ES-I3 (cell line): ENCODE results near the gene POLD3.

Source experiments
- H3K36me3 ChIP-seq: 2 replicates; pipeline ENCODE4 v1.6.1; 2013; ENCODE audit warnings: mild to moderate bottlenecking, low read length, control low read depth, moderate library complexity; ENCODE audit not compliant: insufficient read depth
- H3K4me1 ChIP-seq: 2 replicates; pipeline ENCODE4 v1.6.1; 2013; ENCODE audit warnings: mild to moderate bottlenecking, control low read depth, low read length; ENCODE audit not compliant: insufficient read depth
- H3K9ac ChIP-seq: 2 replicates; pipeline ENCODE4 v1.6.1; 2013; ENCODE audit warnings: low read depth, mild to moderate bottlenecking, low read length, moderate library complexity
- H3K9me3 ChIP-seq: 2 replicates; pipeline ENCODE4 v1.6.1; 2013; ENCODE audit warnings: mild to moderate bottlenecking, low read length, moderate library complexity; ENCODE audit not compliant: control insufficient read depth, insufficient read depth

Gene POLD3

DNA sequence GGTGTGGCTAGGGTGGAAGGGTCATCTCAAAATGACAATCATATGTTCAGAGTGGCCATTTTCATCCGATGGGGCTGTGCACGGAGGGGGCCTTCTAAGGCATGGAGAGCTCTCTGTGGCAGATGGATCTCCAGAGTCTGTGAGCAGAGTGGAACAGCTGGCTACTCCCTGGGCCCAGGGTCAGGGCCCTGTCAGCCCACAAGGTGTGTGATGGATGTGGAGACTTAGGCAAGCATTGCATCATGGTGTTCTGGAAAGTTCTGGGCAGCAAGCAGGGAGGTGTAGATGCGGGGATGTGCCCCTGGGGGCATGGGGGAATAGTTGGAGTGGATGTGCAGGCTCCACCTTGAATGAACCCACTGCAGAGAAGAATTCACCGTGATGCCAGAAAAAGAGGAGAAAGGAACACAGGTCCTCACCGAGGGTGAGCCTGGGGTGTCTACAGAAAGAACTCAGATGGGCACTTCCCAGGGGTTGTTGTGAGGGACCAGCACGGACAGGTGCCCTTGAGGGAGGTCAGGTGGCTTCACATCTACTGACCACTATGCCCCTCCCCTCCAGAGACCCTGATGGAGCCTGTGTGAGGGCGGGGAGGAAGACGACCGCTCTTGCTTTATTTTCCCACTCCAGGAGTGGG is 87.8 kb downstream of the POLD3 start:
- Histone ChIP-seq H3K9ac (no peak overlapping the region), H3K36me3 (no peaks in the 10 kb centered on the region), H3K4me1 (peaks cover 4% of the 10 kb centered on the region; the same call in 1 of the 2 replicates), H3K9me3 (no peaks in the 10 kb centered on the region)

DNA sequence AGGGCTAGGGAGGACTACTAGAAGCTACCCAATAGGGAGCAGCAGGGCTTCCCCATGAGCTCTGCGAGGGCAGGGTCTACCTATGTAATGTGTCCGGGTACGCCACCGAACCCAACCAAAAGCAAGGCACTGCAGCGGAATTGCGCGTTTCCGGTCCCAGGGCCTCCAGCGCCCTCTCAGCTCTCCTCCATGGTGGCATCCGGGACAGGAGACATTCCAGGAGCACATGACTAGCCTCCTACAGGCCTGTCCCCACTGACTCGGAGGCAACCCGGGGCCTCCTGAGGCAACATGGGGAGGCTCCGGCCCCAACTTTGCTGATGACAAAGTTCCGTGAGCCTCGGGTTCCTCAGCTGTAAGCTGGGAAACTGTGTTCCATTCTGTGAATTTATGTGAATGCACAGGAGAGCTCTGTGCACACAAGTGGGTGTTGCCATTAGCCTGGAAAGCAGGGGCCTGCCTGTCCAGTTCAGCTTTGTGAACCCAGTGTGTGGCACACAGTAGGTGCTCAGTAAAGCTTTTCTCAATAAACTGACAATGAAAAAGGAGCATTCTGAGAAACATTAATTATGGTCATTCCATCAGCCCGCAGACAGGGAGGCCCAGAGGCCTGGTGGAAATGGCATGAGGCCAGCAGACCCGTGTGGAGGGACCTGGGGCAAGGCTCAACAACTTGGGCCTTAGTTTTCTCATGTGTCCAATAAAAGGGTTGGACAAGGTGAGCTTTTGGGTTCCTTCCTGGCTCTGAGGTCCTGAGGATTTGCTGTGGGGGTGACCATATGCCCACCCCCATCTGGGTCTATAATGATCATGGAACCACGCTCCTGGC is 88.5 kb downstream of the POLD3 start:
- no peak overlapping the region for H3K9ac ChIP-seq
- H3K9me3 ChIP-seq = no peaks in the 10 kb centered on the region
- no peaks in the 10 kb centered on the region for H3K36me3 ChIP-seq
- peaks cover 4% of the 10 kb centered on the region; the same call in 1 of the 2 replicates for H3K4me1 ChIP-seq

DNA sequence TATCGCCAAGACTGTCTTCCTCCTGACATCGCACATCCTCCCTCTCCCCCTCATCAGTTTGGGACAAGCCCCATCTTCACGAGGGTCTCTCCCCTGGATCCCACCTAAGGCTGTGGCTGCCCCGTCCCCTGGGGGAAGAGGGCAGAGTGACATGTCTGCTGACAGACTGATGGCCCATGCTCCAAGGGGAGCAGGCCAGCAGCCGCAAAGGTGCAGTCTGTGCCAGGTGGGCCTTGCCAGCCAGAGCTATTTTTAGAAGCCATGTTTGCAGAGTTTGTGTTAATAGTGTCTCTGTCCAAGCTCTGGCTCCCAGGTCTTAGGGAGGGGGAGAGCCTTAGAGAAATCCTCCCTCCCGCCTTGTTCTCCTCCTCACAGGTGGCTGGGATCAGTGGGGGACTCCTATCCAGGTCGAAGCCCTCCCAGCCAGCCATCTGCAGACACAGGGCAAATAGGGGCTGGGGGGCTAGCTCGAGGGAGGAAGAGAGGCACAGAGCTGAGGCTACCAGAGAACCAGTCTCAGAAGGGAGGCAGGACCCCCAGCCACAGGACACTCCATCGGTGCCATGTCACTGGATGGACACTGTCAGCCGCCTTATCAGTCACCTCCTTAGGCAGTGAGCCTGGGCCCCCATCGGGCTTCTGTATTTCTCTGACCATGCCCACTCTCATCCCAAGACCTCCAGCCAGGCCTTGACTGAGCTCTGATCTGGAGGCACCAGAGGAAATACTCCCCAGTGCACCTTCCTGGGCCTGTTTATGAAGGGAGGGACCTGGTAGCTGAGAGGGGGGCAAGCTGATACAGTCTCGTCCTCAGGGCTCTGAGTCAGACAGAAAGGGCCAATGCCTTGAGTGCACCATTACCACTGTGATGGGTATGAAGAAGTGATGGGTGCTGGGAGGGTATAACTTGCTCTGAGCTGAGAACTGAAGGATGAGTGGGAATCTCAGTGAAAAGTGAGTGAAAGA is 89.6 kb downstream of the POLD3 start:
- no peaks in the 10 kb centered on the region for H3K9me3 ChIP-seq
- H3K4me1 ChIP-seq = peaks cover 4% of the 10 kb centered on the region; the same call in 1 of the 2 replicates
- H3K36me3 ChIP-seq = no peaks in the 10 kb centered on the region
- H3K9ac ChIP-seq = no peak overlapping the region

DNA sequence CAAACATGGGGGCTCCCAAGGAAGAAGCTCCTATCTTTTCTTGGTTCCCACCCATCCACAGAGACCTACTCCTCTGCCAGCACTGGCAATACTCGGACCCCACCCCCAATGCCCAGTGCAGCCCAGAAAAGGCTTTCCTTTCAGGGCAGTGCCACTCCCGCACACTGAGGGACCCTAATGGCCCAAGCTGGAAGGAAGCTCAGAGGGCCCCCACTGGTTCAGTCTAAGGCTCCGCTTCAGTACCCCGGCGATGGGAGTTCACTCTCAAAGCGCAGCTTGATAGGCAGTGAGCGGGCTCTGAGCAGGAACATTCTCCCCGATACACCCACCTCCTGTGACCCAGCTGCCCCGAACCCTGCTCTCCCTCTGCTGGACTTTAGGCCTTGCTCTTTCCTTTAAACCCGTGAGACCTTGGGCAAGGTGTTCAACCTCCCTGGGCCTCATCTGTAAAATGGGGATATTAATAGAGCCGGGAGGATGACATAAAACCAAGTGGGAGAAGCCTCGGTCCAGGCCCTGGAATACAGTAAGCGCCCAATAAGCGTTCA is 90.4 kb downstream of the POLD3 start:
- Histone ChIP-seq H3K9ac (peak overlapping the region; percentile 39; the same call in 1 of the 2 replicates), H3K9me3 (no peaks in the 10 kb centered on the region), H3K36me3 (no peaks in the 10 kb centered on the region), H3K4me1 (peaks cover 4% of the 10 kb centered on the region; the same call in 1 of the 2 replicates)

DNA sequence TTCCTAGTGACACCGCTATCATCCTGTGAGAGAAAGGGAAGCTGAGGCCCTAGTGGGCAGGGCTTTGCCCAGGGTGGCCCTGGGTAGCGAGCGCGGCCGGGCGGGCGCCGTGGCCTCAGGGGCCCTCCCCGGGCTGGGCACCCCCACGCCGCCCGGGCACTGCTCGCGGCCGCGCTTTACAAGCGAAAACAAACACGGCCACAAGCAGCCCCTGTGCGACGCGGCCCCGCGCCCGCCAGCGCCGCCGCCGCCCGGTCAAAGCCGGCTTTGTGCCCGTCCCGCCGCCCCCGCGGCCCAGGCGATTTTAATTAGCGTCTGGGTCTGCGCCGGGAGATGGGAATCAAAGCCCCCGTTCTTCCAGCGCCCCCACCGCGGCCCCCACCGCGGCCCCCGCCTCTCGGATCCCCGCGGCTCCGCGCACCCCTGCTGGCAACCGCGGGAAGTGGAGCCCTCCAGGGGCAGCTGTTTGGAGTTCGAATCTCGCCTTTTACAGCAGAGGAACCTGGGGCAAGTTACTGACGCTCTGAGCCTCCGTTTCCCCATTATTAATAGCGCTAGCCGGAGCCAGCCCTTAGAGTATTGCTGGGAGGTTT is 91.0 kb downstream of the POLD3 start:
- Histone ChIP-seq H3K9me3 (no peaks in the 10 kb centered on the region), H3K9ac (peak overlapping the region; percentile 39; the same call in 1 of the 2 replicates)

DNA sequence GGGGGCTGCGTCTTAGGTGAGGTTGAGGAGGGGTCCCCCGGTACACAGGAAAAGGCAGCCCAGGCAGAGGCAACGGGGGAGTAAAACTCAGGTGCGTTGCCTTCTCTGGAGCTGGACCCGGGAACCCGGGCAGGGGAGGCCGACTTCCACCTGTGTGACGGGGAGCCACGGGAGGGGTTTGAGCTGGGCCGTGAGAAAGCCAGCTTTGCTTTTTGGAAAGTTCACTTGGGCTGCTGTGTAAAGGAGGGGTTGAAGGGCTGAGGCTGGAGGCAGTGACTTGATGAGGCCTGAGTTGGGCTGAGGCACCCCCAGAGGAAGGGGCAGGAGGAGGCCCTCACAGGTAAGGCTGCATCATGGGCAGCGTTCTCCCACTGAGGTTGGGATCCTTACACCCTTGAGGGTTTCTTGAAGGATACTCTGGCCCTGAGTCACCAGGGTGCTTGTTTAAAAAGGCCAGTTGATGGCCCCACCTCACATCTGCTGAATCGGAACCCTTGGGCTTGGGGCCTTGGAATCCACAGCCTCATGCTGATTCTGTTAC is 91.6 kb downstream of the POLD3 start:
- H3K9ac ChIP-seq = peak overlapping the region; percentile 39; the same call in 1 of the 2 replicates
- peaks cover 4% of the 10 kb centered on the region; the same call in 1 of the 2 replicates for H3K4me1 ChIP-seq
- H3K36me3 ChIP-seq = no peaks in the 10 kb centered on the region
- no peaks in the 10 kb centered on the region for H3K9me3 ChIP-seq

More for the DNA sequence above, 91.0 kb downstream of the POLD3 start:
- Histone ChIP-seq H3K36me3 (no peaks in the 10 kb centered on the region), H3K4me1 (peaks cover 4% of the 10 kb centered on the region; the same call in 1 of the 2 replicates)

DNA sequence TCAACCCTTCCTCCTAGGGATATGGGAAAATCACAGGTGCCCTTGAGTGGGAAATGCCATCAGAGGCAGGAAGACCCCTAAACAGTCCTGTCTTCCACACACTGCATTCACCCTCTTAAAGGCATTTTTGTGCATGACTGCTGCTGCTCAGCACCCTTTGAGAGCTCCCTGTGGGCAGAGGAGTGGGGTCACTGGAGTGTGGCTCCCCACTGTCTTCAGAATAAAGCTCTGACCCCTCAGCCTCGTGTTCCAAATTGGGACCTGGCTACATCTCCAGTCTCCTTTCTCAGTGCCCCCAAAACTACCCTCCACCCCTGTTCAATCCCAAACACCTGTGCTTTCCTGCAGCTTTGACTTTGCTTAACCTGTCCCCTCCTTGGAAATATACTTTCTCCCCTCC is 92.3 kb downstream of the POLD3 start:
- Histone ChIP-seq H3K36me3 (no peaks in the 10 kb centered on the region), H3K4me1 (peaks cover 4% of the 10 kb centered on the region; the same call in 1 of the 2 replicates), H3K9ac (no peak overlapping the region), H3K9me3 (no peaks in the 10 kb centered on the region)

DNA sequence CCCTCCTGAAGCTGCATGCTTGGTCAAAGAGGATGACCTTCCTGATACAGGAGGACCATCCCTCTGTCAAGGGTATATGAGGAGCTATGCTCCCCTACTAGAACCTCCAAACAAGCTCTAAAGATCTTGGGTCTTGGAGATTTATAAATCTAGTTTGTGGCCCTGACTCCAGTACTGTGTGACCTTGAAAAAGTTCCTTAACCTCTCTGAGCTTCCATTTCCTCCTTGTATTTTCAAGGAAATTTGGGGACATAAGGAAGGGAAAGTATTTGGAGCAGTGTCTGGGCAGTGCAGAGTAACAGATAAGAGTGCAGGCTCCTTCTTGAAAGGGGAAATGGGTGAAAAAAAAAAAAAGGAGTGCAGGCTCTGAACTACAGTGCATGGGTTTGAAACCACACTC is 93.0 kb downstream of the POLD3 start:
- Histone ChIP-seq H3K9me3 (no peaks in the 10 kb centered on the region), H3K36me3 (no peaks in the 10 kb centered on the region), H3K9ac (no peak overlapping the region), H3K4me1 (peaks cover 4% of the 10 kb centered on the region; the same call in 1 of the 2 replicates)

DNA sequence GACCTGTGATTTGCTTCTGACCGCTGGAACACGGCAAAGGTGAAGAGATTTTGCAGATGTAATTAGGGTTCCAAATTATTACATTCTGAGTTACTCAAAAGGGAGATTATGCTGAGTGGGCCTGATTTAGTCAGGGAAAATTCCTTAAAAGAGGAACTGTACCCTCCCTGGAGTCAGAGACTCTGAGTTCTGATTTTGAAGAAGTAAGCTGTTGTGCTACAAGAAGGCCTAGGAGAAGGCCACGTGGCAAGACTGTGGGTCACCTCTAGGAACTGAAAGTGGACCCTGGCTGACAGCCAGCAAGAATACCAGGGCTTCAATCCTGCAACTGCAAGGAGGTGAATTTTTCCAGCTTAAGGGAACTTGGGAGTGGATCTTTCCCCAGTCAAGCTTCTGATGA is 93.5 kb downstream of the POLD3 start:
- Histone ChIP-seq H3K36me3 (no peaks in the 10 kb centered on the region), H3K9me3 (no peaks in the 10 kb centered on the region), H3K9ac (no peak overlapping the region), H3K4me1 (peaks cover 4% of the 10 kb centered on the region; the same call in 1 of the 2 replicates)

DNA sequence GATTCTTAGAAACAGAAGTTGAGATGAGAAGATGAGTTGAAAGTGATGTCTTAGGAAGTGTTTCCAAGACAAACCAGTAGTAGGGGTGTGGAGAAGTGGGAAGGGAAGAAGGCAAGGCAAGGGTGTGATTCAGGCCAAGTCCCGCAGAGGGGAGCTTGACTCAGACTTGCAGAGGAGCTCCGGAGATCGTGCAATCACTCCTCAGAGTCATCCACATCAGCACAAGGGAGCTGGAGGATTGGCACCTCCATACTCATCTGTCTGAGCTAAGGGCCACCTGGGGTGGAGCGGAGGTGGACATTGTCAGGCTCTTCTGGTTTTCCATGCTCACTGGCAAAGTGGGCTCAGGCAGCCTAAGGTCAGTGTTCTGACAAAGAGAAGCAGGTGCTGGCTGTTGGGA is 94.4 kb downstream of the POLD3 start:
- H3K9ac ChIP-seq = no peak overlapping the region
- peaks cover 4% of the 10 kb centered on the region; the same call in 1 of the 2 replicates for H3K4me1 ChIP-seq
- no peaks in the 10 kb centered on the region for H3K9me3 ChIP-seq
- H3K36me3 ChIP-seq = no peaks in the 10 kb centered on the region

DNA sequence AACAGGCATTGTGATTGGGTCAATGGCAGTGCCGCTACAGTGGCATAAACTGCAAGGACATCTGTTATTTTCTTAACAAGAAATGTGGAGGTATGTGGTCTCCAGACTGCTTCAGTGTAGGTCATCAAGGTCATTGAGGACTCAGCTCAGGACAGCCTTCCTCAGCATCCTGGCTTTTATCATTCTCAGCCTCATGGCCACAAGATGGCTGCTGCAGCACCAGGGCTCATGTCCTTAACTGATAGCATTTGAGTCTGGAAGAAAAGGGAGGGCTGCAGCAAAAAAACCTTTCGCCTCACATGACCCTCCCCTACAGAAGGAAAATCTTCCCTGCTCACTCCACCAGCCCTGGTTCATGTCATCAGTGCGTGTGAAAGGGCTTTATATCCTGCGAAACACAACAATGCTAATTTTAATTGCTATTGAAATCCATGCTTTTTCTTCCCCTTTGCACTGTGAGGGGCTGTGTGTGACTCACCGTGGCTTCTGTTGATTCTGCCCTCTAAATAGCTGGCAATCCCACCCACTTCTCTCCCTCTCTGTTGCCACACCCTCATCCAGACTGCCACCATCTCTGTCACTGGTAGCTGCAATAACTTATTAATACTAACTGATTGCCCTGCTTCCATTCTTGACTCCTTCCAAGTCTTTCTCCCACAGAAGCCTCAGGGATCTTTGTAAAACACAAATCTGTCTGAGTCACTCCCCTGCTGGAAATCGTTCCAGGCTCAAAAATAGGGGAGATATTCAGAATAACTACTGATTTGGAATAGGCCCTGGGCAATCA is 95.0 kb downstream of the POLD3 start:
- Histone ChIP-seq H3K36me3 (no peaks in the 10 kb centered on the region), H3K9ac (no peak overlapping the region), H3K9me3 (no peaks in the 10 kb centered on the region), H3K4me1 (peaks cover 4% of the 10 kb centered on the region; the same call in 1 of the 2 replicates)

DNA sequence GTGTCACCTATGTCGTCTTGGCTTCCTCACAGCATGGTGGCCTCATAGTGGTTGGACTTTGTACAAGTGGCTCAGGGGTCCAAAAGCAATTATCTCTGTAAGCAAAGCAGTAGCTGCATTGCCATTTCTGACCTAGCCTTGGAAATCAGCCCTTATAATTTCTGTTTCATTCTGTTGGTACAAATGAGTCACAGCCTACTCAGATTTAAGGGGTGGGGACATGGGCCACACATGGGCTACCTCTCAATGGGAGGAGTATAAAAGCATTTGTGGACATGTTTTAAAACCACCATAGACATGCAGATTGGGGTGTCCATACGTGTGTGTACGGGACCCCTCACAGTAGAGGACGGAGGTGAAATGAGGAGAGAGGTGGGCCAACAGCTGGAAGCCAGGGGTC is 97.3 kb downstream of the POLD3 start:
- H3K36me3 ChIP-seq = no peaks in the 10 kb centered on the region

DNA sequence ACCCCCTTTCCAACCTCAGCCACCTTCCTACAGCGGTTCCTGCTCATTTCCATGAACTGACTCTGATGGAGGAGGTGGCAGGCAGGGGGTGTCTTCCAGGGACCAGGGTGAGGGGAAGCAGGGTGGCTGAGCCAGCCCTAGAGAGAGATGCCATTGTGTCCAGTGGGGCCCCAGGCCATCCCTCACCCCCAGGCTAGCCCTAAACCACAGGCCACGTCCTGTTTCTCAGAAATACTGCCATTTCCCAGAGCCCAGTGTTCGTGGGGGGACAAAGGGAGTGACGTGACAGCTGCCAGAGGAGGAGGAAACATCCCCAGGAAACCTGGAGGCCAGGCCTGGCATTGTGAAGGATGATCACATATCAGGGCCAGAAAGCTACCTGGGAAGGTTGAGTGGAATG is 99.4 kb downstream of the POLD3 start:
- no peaks in the 10 kb centered on the region for H3K9me3 ChIP-seq
- no peaks in the 10 kb centered on the region for H3K36me3 ChIP-seq
- no peak overlapping the region for H3K9ac ChIP-seq
- peaks cover 5% of the 10 kb centered on the region; the same call in 1 of the 2 replicates for H3K4me1 ChIP-seq

More for the DNA sequence above, 97.3 kb downstream of the POLD3 start:
- Histone ChIP-seq H3K4me1 (no peaks in the 10 kb centered on the region), H3K9me3 (no peaks in the 10 kb centered on the region), H3K9ac (no peak overlapping the region)
